ENCODE measurements around the gene SPATA19. TPM values are rescaled to one million over a fixed set of nuclear protein-coding genes. Genes with fewer than 3 reads are reported as not detected.

The SPATA19 gene
- total RNA-seq, 4 donors from 2014 or later: not detected

DNA sequence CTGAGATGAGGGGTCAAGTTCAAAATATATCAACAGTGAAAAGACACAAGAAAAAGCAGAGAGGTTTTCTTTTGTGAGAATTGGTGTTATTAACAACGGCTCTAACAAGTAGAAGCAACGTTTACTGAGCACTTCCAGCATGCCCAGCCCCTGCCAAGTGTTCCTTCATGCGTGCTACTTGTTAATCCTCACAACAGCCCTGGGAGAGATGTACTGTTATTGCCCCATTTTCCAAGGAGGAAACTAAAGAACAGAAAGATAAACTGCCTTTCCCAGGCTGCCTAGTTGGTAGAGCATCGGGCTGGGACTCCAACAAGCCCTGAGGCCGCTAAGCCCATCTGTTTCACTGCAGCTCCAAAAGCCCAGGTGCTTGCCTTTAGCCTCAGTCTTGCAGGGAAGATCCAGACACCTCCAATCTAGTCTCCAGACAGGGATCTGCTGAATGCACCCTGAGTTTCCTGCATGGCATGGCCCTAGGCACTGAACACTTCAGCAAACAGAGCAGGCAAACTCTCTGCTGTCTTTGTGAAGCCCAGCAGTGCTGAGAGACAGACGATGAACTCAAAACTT is 25.5 kb downstream of the SPATA19 start:
- Histone ChIP-seq H3K36me3 (no peaks in the 10 kb centered on the region), H3K27ac (no peak overlapping the region), H3K27me3 (no peaks in the 10 kb centered on the region), H3K4me3 (no peak overlapping the region), H3K4me1 (no peaks in the 10 kb centered on the region), H3K9me3 (no peaks in the 10 kb centered on the region)
- no peak for DNase-seq
- TF ChIP-seq, protein P1, sequence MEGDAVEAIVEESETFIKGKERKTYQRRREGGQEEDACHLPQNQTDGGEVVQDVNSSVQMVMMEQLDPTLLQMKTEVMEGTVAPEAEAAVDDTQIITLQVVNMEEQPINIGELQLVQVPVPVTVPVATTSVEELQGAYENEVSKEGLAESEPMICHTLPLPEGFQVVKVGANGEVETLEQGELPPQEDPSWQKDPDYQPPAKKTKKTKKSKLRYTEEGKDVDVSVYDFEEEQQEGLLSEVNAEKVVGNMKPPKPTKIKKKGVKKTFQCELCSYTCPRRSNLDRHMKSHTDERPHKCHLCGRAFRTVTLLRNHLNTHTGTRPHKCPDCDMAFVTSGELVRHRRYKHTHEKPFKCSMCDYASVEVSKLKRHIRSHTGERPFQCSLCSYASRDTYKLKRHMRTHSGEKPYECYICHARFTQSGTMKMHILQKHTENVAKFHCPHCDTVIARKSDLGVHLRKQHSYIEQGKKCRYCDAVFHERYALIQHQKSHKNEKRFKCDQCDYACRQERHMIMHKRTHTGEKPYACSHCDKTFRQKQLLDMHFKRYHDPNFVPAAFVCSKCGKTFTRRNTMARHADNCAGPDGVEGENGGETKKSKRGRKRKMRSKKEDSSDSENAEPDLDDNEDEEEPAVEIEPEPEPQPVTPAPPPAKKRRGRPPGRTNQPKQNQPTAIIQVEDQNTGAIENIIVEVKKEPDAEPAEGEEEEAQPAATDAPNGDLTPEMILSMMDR (IDR thresholded peaks at IDR 0.05): no peak
- no peak for TF ChIP-seq POLR2A (IDR thresholded peaks at IDR 0.05)

DNA sequence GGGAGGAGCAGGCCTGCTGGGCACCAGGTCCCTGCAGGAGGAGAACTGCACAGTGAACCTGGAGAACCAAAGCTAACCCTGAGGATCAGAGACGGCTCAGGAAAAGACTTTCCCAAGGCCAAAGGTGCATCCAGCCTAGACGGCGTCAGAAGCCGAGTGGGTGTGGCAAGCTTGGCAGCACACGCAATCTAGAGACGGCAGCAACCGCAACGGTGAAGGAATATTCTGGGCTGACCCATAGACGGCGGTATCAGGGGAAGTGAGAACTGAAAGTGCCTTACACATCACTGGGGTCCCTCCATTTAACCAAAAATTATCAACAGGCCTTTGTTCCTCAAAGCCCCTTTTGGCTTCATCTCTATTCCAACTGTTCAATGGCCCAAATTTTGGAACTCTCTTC is 26.2 kb downstream of the SPATA19 start:
- DNase-seq: no peak
- H3K27ac ChIP-seq: no peak overlapping the region
- no peaks in the 10 kb centered on the region for H3K4me1 ChIP-seq
- TF ChIP-seq, protein P1 (IDR thresholded peaks at IDR 0.05): no peak
- no peak for TF ChIP-seq POLR2A (IDR thresholded peaks at IDR 0.05)
- no peaks in the 10 kb centered on the region for H3K36me3 ChIP-seq
- H3K4me3 ChIP-seq: no peak overlapping the region
- H3K27me3 ChIP-seq: no peaks in the 10 kb centered on the region
- H3K9me3 ChIP-seq: no peaks in the 10 kb centered on the region

DNA sequence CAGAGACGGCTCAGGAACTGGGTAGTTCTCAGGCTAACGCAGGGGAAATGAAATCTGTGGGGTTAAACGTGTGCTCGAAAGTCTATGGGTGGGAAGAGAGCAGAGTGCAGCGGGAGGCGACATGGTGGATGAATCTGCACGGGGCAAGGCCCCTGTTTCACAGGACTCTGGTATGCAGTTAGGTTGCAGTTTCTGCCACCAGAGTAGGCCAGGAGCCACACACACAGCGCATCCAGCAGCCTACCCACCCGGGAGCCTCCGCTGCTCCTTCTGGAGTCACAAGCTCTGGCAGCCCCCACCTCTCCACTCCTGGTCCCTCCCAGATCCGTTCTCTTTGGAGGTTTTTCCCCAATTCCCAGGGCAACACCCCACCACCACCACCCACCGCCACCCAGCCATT is 27.0 kb downstream of the SPATA19 start:
- H3K4me3 ChIP-seq: no peak overlapping the region
- DNase-seq: no peak
- no peaks in the 10 kb centered on the region for H3K36me3 ChIP-seq
- H3K4me1 ChIP-seq: no peaks in the 10 kb centered on the region
- no peak overlapping the region for H3K27ac ChIP-seq
- TF ChIP-seq POLR2A (IDR thresholded peaks at IDR 0.05): no peak
- TF ChIP-seq, protein P1 (IDR thresholded peaks at IDR 0.05): no peak
- H3K27me3 ChIP-seq: no peaks in the 10 kb centered on the region
- no peaks in the 10 kb centered on the region for H3K9me3 ChIP-seq

DNA sequence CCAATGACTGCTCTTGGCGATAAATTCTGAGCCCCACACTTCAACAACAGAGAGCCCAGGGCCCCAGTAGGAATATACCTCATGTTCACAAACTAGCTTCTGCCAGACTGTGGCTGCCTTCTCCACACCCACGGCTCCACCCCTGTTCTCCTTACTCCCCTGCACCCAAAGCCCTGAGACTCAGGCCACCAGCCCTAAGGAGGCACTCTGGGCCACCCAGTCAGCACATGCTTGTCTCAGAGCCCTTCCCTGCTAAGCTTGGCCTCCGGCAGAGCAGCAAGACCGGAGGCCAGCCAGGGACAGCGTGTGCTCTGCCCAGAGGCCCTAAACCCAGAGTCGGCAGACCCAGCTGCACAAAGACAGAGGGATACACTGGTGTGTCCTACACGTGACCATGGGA is 27.9 kb downstream of the SPATA19 start:
- H3K27ac ChIP-seq: no peak overlapping the region
- TF ChIP-seq, protein P1 (IDR thresholded peaks at IDR 0.05): no peak
- TF ChIP-seq POLR2A (IDR thresholded peaks at IDR 0.05): no peak
- H3K4me3 ChIP-seq: no peak overlapping the region
- H3K27me3 ChIP-seq: no peaks in the 10 kb centered on the region
- no peaks in the 10 kb centered on the region for H3K36me3 ChIP-seq
- no peaks in the 10 kb centered on the region for H3K9me3 ChIP-seq
- no peaks in the 10 kb centered on the region for H3K4me1 ChIP-seq
- DNase-seq: no peak

DNA sequence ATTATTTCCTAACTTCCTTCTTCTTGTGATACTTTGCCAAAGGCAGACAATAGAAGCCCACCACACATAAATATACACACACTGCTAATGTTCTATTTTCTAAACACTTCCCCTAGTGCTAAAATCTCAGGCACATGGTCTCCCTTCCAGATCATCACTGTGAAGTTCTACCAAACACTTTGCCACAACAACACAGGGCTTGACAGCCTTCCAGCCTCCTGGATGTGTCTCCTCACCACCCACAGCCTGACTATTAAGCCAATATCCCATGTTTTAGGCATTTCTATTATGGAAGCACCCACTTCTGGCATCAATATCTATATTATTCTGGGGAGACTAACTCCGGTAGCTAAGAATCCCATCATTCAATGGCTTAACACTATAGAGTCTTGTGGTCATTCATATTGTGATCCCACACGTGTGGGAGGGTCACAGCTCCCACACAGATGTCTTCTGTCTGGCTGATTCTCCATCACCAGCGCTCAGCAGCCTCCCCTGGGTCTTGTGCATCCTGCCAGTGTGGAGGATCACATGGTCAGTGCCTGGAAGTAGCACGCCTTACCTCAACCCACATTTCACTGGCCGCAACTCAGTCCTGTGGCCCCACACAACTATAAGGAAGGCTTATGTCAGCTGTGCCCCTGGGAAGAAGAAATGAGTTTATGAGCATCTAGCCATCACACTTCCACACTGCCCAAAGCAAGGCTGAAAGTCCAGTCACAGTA is 29.0 kb downstream of the SPATA19 start:
- H3K4me1 ChIP-seq: no peaks in the 10 kb centered on the region
- no peak overlapping the region for H3K4me3 ChIP-seq
- no peak for TF ChIP-seq POLR2A (IDR thresholded peaks at IDR 0.05)
- TF ChIP-seq, protein P1 (IDR thresholded peaks at IDR 0.05): no peak
- H3K9me3 ChIP-seq: no peaks in the 10 kb centered on the region
- H3K27me3 ChIP-seq: no peaks in the 10 kb centered on the region
- no peak for DNase-seq
- H3K36me3 ChIP-seq: no peaks in the 10 kb centered on the region
- H3K27ac ChIP-seq: no peak overlapping the region

Data from Peyer's patch (tissue), 4 donors.